ENCODE measurements around the gene GLB1L. TPM values are rescaled to one million over a fixed set of nuclear protein-coding genes. Genes with fewer than 3 reads are reported as not detected.
A peak's percentile ranks its signal among the peaks of the same experiment; 100 is the strongest.

GLB1L gene
- total RNA-seq, 1 donor = 21.0 TPM

- no peaks in the 10 kb centered on the region for H3K9me3 ChIP-seq (ENCODE audit: low read depth, low read length)
- H3K4me3 ChIP-seq (ENCODE audit: insufficient read depth, low read length) = peak overlapping the region; percentile 36
- peaks cover 34% of the 10 kb centered on the region for H3K79me2 ChIP-seq (ENCODE audit: insufficient read depth, low read length)
- peaks cover 72% of the 10 kb centered on the region for H3K4me1 ChIP-seq (ENCODE audit: insufficient read depth, low read length)
- no peak overlapping the region for H2AFZ ChIP-seq (ENCODE audit: low read length)
- no peaks in the 10 kb centered on the region for H4K20me1 ChIP-seq (ENCODE audit: insufficient read depth, low read length)
- peak overlapping the region; percentile 66 for H3K4me2 ChIP-seq (ENCODE audit: insufficient read depth, low read length)
- H3K27ac ChIP-seq (ENCODE audit: low read depth, low read length) = peak overlapping the region; percentile 88
- peaks cover 23% of the 10 kb centered on the region for H3K36me3 ChIP-seq (ENCODE audit: insufficient read depth, low read length)
- TF ChIP-seq, protein P1, sequence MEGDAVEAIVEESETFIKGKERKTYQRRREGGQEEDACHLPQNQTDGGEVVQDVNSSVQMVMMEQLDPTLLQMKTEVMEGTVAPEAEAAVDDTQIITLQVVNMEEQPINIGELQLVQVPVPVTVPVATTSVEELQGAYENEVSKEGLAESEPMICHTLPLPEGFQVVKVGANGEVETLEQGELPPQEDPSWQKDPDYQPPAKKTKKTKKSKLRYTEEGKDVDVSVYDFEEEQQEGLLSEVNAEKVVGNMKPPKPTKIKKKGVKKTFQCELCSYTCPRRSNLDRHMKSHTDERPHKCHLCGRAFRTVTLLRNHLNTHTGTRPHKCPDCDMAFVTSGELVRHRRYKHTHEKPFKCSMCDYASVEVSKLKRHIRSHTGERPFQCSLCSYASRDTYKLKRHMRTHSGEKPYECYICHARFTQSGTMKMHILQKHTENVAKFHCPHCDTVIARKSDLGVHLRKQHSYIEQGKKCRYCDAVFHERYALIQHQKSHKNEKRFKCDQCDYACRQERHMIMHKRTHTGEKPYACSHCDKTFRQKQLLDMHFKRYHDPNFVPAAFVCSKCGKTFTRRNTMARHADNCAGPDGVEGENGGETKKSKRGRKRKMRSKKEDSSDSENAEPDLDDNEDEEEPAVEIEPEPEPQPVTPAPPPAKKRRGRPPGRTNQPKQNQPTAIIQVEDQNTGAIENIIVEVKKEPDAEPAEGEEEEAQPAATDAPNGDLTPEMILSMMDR (IDR thresholded peaks at IDR 0.05; ENCODE audit: extremely low read depth, low read depth, low read length) = no peak
- no peaks in the 10 kb centered on the region for H3K27me3 ChIP-seq (ENCODE audit: insufficient read depth, low read length)
- peak; percentile 92 for DNase-seq (ENCODE audit: insufficient read length, low spot score, missing footprints)
Measured at GRCh38 chr2:219249203-219249980, 4.1 kb upstream of the GLB1L start.

DNA sequence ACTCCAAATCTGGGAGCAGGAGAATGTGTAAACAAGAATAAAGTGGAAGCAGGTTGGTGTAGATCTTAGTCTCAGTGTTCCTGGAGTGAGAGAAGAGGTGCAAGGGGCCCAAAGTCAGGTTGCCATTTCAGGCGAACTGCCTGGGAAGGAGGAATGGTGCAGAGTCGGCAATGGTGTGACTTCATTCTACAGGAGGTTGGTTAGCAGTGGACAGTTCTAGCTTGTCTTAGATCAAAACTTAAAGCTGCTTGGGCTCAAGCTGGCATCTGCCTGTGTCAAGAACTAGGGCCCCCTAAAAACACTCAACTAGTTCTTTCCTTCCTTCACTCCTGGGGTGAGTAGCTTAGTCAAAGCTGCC is 3.6 kb upstream of the GLB1L start:
- DNase-seq (ENCODE audit: insufficient read length, low spot score, missing footprints) = no peak
- TF ChIP-seq, protein P1 (IDR thresholded peaks at IDR 0.05; ENCODE audit: extremely low read depth, low read depth, low read length) = no peak
- Histone ChIP-seq H3K4me2 (ENCODE audit: insufficient read depth, low read length) (peak overlapping the region; percentile 66), H4K20me1 (ENCODE audit: insufficient read depth, low read length) (no peaks in the 10 kb centered on the region), H3K36me3 (ENCODE audit: insufficient read depth, low read length) (peaks cover 23% of the 10 kb centered on the region), H3K9me3 (ENCODE audit: low read depth, low read length) (no peaks in the 10 kb centered on the region), H3K4me3 (ENCODE audit: insufficient read depth, low read length) (peak overlapping the region; percentile 36), H3K79me2 (ENCODE audit: insufficient read depth, low read length) (peaks cover 34% of the 10 kb centered on the region), H3K27ac (ENCODE audit: low read depth, low read length) (peak overlapping the region; percentile 88), H2AFZ (ENCODE audit: low read length) (no peak overlapping the region), H3K4me1 (ENCODE audit: insufficient read depth, low read length) (peaks cover 67% of the 10 kb centered on the region), H3K27me3 (ENCODE audit: insufficient read depth, low read length) (no peaks in the 10 kb centered on the region)

DNA sequence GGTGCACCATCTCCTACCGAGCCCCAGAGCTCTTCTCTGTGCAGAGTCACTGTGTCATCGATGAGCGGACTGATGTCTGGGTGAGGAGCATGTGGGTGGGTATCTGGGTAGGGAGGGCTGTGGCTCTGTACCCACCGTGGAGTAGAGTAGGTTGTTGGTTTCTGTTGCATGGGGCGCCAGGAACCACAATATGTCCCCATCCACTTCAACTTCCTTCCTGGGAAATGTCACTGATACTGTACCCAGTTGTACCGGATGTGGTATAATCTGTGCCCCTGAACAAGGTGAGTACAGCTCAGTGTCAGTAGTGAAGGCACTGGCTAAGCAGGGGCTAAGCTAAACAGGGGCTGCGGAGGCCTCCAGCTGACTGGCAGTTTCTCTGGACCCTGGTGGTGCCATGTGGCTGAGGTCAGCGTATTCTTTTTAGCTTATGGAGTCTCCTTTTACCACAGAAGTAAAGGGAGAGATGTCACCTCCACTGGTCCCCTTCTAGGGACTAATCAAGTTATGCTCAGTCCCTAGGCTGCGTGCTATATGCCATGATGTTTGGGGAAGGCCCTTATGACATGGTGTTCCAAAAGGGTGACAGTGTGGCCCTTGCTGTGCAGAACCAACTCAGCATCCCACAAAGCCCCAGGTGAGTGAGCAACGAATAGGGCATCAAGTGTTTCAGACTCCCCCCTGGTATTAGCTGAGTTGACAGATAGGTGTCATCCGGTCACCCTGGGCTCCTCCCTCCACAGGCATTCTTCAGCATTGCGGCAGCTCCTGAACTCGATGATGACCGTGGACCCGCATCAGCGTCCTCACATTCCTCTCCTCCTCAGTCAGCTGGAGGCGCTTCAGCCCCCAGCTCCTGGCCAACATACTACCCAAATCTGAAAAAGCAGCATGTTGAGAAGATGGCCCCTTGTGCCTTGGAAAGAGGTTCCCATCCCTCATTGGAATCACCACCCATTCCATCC is 2.7 kb upstream of the GLB1L start:
- H3K4me1 ChIP-seq (ENCODE audit: insufficient read depth, low read length) = peaks cover 58% of the 10 kb centered on the region
- peaks cover 23% of the 10 kb centered on the region for H3K36me3 ChIP-seq (ENCODE audit: insufficient read depth, low read length)
- H4K20me1 ChIP-seq (ENCODE audit: insufficient read depth, low read length) = no peaks in the 10 kb centered on the region
- no peak overlapping the region for H3K4me2 ChIP-seq (ENCODE audit: insufficient read depth, low read length)
- no peak overlapping the region for H3K27ac ChIP-seq (ENCODE audit: low read depth, low read length)
- no peaks in the 10 kb centered on the region for H3K27me3 ChIP-seq (ENCODE audit: insufficient read depth, low read length)
- H3K79me2 ChIP-seq (ENCODE audit: insufficient read depth, low read length) = peaks cover 34% of the 10 kb centered on the region
- TF ChIP-seq, protein P1 (IDR thresholded peaks at IDR 0.05; ENCODE audit: extremely low read depth, low read depth, low read length) = no peak
- no peak overlapping the region for H2AFZ ChIP-seq (ENCODE audit: low read length)
- no peak overlapping the region for H3K4me3 ChIP-seq (ENCODE audit: insufficient read depth, low read length)
- DNase-seq (ENCODE audit: insufficient read length, low spot score, missing footprints) = peak; percentile 62
- H3K9me3 ChIP-seq (ENCODE audit: low read depth, low read length) = no peaks in the 10 kb centered on the region

GRCh38 chr2:219246559-219246958 is 1.3 kb upstream of the GLB1L start:
- H3K4me2 ChIP-seq (ENCODE audit: insufficient read depth, low read length) = peak overlapping the region; percentile 92
- DNase-seq (ENCODE audit: insufficient read length, low spot score, missing footprints) = peak; percentile 32
- H3K9me3 ChIP-seq (ENCODE audit: low read depth, low read length) = no peaks in the 10 kb centered on the region
- no peaks in the 10 kb centered on the region for H3K27me3 ChIP-seq (ENCODE audit: insufficient read depth, low read length)
- H3K36me3 ChIP-seq (ENCODE audit: insufficient read depth, low read length) = peaks cover 23% of the 10 kb centered on the region
- H3K4me1 ChIP-seq (ENCODE audit: insufficient read depth, low read length) = peaks cover 44% of the 10 kb centered on the region
- peaks cover 34% of the 10 kb centered on the region for H3K79me2 ChIP-seq (ENCODE audit: insufficient read depth, low read length)
- H3K27ac ChIP-seq (ENCODE audit: low read depth, low read length) = peak overlapping the region; percentile 95
- no peak overlapping the region for H2AFZ ChIP-seq (ENCODE audit: low read length)
- no peaks in the 10 kb centered on the region for H4K20me1 ChIP-seq (ENCODE audit: insufficient read depth, low read length)
- H3K4me3 ChIP-seq (ENCODE audit: insufficient read depth, low read length) = peak overlapping the region; percentile 88
- TF ChIP-seq, protein P1 (IDR thresholded peaks at IDR 0.05; ENCODE audit: extremely low read depth, low read depth, low read length) = no peak
